ENCODE data around the gene KCNIP4. TPM values are rescaled to one million over a fixed set of nuclear protein-coding genes. Genes with fewer than 3 reads are reported as not detected.

KCNIP4 gene
- total RNA-seq, 4 donors from 2014 or later: 2.5 TPM; not detected in 2

- TF ChIP-seq POLR2A (IDR thresholded peaks at IDR 0.05) (no peak), POLR2AphosphoS5 (IDR thresholded peaks at IDR 0.05) (no peak)
- Histone ChIP-seq H3K4me3 (no peak overlapping the region), H3K27me3 (no peaks in the 10 kb centered on the region), H3K36me3 (no peaks in the 10 kb centered on the region), H3K9me3 (no peaks in the 10 kb centered on the region), H3K27ac (no peak overlapping the region), H3K4me1 (no peaks in the 10 kb centered on the region)
- WGBS, 2 donors (ENCODE audit: low coverage in 1 of 2): 77 to 91% methylated on average over 6 to 9 of the region's 9 CpGs
- in situ Hi-C loops (cut with MboI; ENCODE audit: low pct_ligation_motif_present in 1 of 4, low pct_unique_long_range_greater_than_20kb in 1 of 4, low sequenced_read_pairs in 3 of 4) (loop anchor here (25.0 kb wide), 2 partner anchors 592 to 892 kb away; partner anchors contain the start of gene GBA3 (in 3 of the 4)), intact Hi-C loops (cut with DNase I; ENCODE audit: low total_unique reads) (no loop called here)
- no peak for DNase-seq
Observed at GRCh38 chr4:21795091-21795490, 153.5 kb downstream of the KCNIP4 start.

DNA sequence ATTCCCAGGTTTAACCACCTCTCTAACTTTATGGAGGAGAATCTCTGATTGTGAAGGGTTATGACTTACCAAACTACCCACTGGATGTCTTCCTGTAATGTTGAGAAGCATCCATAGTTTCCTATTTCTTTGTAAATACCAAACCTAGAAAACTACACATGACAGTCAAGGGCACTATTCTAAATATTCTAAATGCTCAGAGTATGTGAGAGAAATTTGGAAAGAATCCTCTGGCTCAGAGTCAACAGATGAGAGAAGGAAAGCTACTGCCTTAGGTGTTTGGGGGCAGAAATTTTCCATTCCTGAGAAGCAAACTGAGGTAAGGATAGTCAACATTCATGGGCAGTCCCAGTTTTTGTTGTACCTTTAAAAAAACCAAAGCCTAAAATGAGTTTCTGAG, 155.8 kb downstream of the KCNIP4 start:
- Histone ChIP-seq H3K9me3 (no peaks in the 10 kb centered on the region), H3K36me3 (no peaks in the 10 kb centered on the region), H3K4me1 (no peaks in the 10 kb centered on the region), H3K27ac (no peak overlapping the region), H3K4me3 (no peak overlapping the region), H3K27me3 (no peaks in the 10 kb centered on the region)
- intact Hi-C loops (cut with DNase I; ENCODE audit: low total_unique reads) (no loop called here), in situ Hi-C loops (cut with MboI; ENCODE audit: low pct_ligation_motif_present in 1 of 4, low pct_unique_long_range_greater_than_20kb in 1 of 4, low sequenced_read_pairs in 3 of 4) (loop anchor here (25.0 kb wide), 2 partner anchors 595 to 895 kb away; partner anchors contain the start of gene GBA3 (in 3 of the 4))
- TF ChIP-seq EP300 (IDR thresholded peaks at IDR 0.05; ENCODE audit: low read depth) (no peak), POLR2AphosphoS5 (IDR thresholded peaks at IDR 0.05) (no peak), POLR2A (IDR thresholded peaks at IDR 0.05) (no peak), CTCF (IDR thresholded peaks at IDR 0.05) (no peak)
- no peak for DNase-seq

DNA sequence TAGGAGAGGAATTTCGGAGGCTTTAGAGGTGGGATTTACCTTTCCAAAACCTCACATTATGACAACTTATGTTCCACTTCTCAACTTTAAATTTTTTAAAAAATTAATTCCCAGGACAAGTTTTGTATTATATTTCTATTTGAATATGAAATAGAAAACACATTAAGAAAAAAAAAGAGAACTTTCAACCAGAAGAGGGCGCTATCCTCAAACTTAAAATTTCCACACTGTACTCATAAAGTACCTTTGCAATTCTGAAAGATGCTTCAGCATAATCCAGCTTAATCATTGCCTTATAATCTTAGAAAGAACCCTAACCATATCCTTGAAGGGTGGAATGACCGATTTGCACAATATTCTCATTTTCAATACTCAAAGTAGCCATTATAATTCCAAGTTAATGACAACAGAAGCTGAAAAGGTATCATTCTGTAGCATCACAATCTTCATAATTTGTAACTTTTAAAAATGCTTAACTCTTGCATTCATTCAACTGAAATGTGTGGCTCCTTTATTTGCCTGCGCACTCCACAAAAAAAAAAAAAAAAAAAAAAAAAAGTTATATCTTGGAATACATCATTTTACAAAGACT, 158.0 kb downstream of the KCNIP4 start:
- Histone ChIP-seq H3K9me3 (no peaks in the 10 kb centered on the region), H3K36me3 (no peaks in the 10 kb centered on the region), H3K4me3 (no peak overlapping the region), H3K4me1 (no peaks in the 10 kb centered on the region), H3K27ac (no peak overlapping the region), H3K27me3 (no peaks in the 10 kb centered on the region)
- 45 to 47% methylated on average over 4 of the region's 4 CpGs for WGBS, 2 donors (ENCODE audit: low coverage in 1 of 2)
- DNase-seq: no peak
- in situ Hi-C loops (cut with MboI; ENCODE audit: low pct_ligation_motif_present in 1 of 4, low pct_unique_long_range_greater_than_20kb in 1 of 4, low sequenced_read_pairs in 3 of 4): loop anchor here (25.0 kb wide), 2 partner anchors 597 to 897 kb away; partner anchors contain the start of gene GBA3 (in 3 of the 4)
- TF ChIP-seq CTCF (IDR thresholded peaks at IDR 0.05) (peak; percentile 36 to 65 (median 49)), POLR2AphosphoS5 (IDR thresholded peaks at IDR 0.05) (no peak)
- intact Hi-C loops (cut with DNase I; ENCODE audit: low total_unique reads): no loop called here

GRCh38 chr4:21780148-21780547, 168.4 kb downstream of the KCNIP4 start:
- Histone ChIP-seq H3K4me1 (no peaks in the 10 kb centered on the region), H3K27me3 (no peaks in the 10 kb centered on the region), H3K36me3 (no peaks in the 10 kb centered on the region), H3K4me3 (no peak overlapping the region), H3K9me3 (no peaks in the 10 kb centered on the region), H3K27ac (no peak overlapping the region)
- no peak for DNase-seq
- intact Hi-C loops (cut with DNase I; ENCODE audit: low total_unique reads): no loop called here
- in situ Hi-C loops (cut with MboI; ENCODE audit: low pct_ligation_motif_present in 1 of 4, low pct_unique_long_range_greater_than_20kb in 1 of 4, low sequenced_read_pairs in 3 of 4): loop anchor here (10.0 to 25.0 kb wide), 3 partner anchors 605 to 907 kb away; partner anchors contain the start of gene GBA3 (in 3 of the 4)
- no peak for TF ChIP-seq CTCF (IDR thresholded peaks at IDR 0.05)
- TF ChIP-seq POLR2A (IDR thresholded peaks at IDR 0.05): no peak
- TF ChIP-seq POLR2AphosphoS5 (IDR thresholded peaks at IDR 0.05): no peak
- no peak for TF ChIP-seq EP300 (IDR thresholded peaks at IDR 0.05; ENCODE audit: low read depth)

DNA sequence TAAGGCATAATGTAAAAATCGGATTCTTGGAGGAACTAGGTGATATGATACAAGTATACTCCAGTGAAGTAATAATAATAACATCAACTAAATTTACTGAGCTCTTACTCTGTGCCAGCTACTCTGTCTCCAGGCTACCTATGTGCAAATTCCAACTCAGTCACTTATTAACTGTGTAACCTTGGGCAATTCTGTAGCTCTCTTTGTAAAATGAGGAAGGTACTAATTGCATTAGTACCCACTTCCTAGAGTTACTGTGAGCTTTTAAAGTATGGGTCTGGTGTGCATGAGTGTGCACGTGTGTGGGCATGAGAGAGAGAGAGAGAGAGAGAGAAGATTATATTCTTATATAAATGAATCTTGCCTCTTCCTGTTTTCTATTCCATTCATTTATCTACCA, 169.9 kb downstream of the KCNIP4 start:
- no peaks in the 10 kb centered on the region for H3K27me3 ChIP-seq
- no peak for DNase-seq
- H3K4me1 ChIP-seq: no peaks in the 10 kb centered on the region
- in situ Hi-C loops (cut with MboI; ENCODE audit: low pct_ligation_motif_present in 1 of 4, low pct_unique_long_range_greater_than_20kb in 1 of 4, low sequenced_read_pairs in 3 of 4): loop anchor here (25.0 kb wide), 2 partner anchors 609 to 909 kb away; partner anchors contain the start of gene GBA3 (in 3 of the 4)
- H3K36me3 ChIP-seq: no peaks in the 10 kb centered on the region
- no peak overlapping the region for H3K4me3 ChIP-seq
- intact Hi-C loops (cut with DNase I; ENCODE audit: low total_unique reads): no loop called here
- H3K27ac ChIP-seq: no peak overlapping the region
- H3K9me3 ChIP-seq: no peaks in the 10 kb centered on the region
- WGBS, 2 donors (ENCODE audit: low coverage in 1 of 2): 29 to 57% methylated on average over 2 of the region's 2 CpGs
- TF ChIP-seq EP300 (IDR thresholded peaks at IDR 0.05; ENCODE audit: low read depth) (no peak), CTCF (IDR thresholded peaks at IDR 0.05) (no peak), POLR2AphosphoS5 (IDR thresholded peaks at IDR 0.05) (no peak)

Data from transverse colon (tissue), 4 donors.